ENCODE data around the gene FOXD2. TPM values are rescaled to one million over a fixed set of nuclear protein-coding genes. Genes with fewer than 3 reads are reported as not detected.
A peak's percentile ranks its signal among the peaks of the same experiment; 100 is the strongest.

The FOXD2 gene
- total RNA-seq, 2 experiments from 2014 or later: 0.05 to 0.07 TPM

DNA sequence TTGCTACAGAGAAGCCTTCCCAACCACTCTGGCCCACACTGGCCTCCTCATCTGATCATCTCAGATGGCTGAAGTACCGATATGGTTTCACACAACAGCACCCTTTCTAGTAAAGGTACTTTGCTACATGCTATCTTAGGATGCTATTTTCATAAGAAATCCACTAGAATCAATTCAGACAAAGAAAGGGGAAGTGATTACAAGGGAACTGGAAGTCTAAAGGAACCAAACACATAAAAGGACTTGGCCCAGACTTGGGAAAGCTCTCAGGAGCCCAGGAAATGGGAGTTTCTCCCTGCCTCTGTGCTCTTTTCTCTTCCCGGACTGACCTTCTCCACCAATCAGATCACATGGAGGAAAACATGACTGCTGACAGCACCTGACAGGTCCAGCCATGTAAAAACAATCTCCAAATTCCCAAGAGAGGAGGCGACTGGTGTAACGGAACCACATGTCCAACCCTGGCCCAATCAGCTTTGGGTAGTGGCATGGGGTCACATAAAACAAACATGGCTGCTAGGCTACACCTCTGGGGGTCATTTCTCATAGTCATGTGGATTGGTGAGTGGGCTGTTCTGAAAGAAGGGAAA lies 34.4 kb upstream of the FOXD2 start:
- Mint-ChIP-seq H3K4me1 (no peaks in the 10 kb centered on the region), H3K9me3 (ENCODE audit: low read depth) (no peaks in the 10 kb centered on the region), H3K27ac (no peak overlapping the region), H3K36me3 (ENCODE audit: low read depth) (no peaks in the 10 kb centered on the region), H3K4me3 (no peak overlapping the region), H3K27me3 (peaks cover 11% of the 10 kb centered on the region)
- intact Hi-C loops (cut with DNase I, micrococcal nuclease): no loop called here
- ChIA-PET POLR2A (no interaction called here), CTCF (no interaction called here)
- no peak for ATAC-seq
- DNase-seq: no peak

DNA sequence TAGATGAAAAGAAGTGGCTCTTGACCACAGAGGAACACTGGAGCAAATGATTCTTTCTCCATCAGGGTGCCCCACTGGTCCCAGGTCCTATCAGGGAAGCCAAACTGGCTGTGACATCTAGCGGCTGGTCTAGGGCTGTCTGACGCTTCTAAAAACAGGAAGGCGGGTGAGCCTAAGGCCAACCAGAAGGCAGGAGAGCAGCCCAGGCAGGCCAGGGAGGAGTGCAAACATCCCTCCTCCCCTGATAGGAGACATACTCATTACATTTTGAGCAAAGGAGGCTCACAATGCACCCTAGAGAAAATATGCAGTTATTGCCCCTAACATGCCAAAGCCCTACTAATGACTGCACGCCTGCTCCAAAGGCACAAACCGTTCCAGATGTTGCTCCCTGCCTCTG lies 32.1 kb upstream of the FOXD2 start:
- ChIA-PET POLR2A (no interaction called here), CTCF (interaction anchor here (0.6 to 1.2 kb wide), 2 partner anchors 14 to 330 kb away, joined by 3 read pairs; no protein-coding TSS in a partner anchor)
- ATAC-seq (no peak), DNase-seq (no peak)
- H3K4me1 Mint-ChIP-seq: no peaks in the 10 kb centered on the region
- H3K9me3 Mint-ChIP-seq (ENCODE audit: low read depth): no peaks in the 10 kb centered on the region
- H3K4me3 Mint-ChIP-seq: no peak overlapping the region
- no peaks in the 10 kb centered on the region for H3K36me3 Mint-ChIP-seq (ENCODE audit: low read depth)
- H3K27me3 Mint-ChIP-seq: peaks cover 11% of the 10 kb centered on the region
- H3K27ac Mint-ChIP-seq: no peak overlapping the region
- intact Hi-C loops (cut with DNase I, micrococcal nuclease): no loop called here

DNA sequence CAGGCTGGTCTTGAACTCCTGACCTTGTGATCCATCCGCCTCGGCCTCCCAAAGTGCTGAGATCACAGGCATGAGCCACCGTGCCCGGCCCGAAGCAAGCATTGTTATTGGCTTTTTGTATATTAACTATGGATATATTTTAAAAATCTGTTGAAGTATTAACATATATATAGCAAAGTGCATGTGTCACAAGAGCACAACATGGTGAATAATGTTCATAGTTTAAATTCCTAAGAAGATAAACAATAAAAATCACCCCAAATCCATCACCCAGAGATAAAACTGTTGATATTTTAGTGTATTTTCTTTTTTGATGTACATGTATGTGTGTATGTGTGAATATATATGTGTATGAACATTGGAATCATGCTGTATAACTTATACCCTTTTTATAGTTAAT lies 30.9 kb upstream of the FOXD2 start:
- H3K9me3 Mint-ChIP-seq (ENCODE audit: low read depth): no peaks in the 10 kb centered on the region
- peaks cover 7% of the 10 kb centered on the region for H3K27me3 Mint-ChIP-seq
- intact Hi-C loops (cut with DNase I, micrococcal nuclease): no loop called here
- ChIA-PET POLR2A (no interaction called here), CTCF (no interaction called here)
- ATAC-seq (no peak), DNase-seq (no peak)
- H3K4me1 Mint-ChIP-seq: no peaks in the 10 kb centered on the region
- no peak overlapping the region for H3K27ac Mint-ChIP-seq
- H3K4me3 Mint-ChIP-seq: no peak overlapping the region
- H3K36me3 Mint-ChIP-seq (ENCODE audit: low read depth): no peaks in the 10 kb centered on the region

DNA sequence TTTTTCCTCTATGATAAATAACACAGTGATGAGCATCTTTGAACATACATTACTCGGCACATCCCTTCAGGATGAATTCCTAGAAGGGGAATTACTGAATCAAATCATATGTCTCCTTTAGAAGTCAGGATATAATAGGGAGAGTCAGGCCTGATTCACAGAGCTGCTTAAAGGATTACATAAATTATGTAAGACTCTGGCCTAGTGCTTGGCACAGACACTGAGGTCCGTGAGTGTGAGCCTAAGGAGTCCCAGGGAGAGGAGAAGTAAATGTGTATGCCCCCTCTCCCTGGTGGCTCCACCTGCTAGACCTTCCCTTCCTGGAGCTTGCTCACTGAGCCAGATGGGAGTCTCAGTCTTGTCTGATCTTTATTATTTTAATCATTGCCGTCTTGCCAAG lies 30.4 kb upstream of the FOXD2 start:
- H3K36me3 Mint-ChIP-seq (ENCODE audit: low read depth): no peaks in the 10 kb centered on the region
- no peak overlapping the region for H3K4me3 Mint-ChIP-seq
- CTCF ChIA-PET: no interaction called here
- H3K4me1 Mint-ChIP-seq: no peaks in the 10 kb centered on the region
- ATAC-seq: no peak
- peaks cover 7% of the 10 kb centered on the region for H3K27me3 Mint-ChIP-seq
- no peak for DNase-seq
- intact Hi-C loops (cut with DNase I, micrococcal nuclease): no loop called here
- POLR2A ChIA-PET: no interaction called here
- no peaks in the 10 kb centered on the region for H3K9me3 Mint-ChIP-seq (ENCODE audit: low read depth)
- no peak overlapping the region for H3K27ac Mint-ChIP-seq

DNA sequence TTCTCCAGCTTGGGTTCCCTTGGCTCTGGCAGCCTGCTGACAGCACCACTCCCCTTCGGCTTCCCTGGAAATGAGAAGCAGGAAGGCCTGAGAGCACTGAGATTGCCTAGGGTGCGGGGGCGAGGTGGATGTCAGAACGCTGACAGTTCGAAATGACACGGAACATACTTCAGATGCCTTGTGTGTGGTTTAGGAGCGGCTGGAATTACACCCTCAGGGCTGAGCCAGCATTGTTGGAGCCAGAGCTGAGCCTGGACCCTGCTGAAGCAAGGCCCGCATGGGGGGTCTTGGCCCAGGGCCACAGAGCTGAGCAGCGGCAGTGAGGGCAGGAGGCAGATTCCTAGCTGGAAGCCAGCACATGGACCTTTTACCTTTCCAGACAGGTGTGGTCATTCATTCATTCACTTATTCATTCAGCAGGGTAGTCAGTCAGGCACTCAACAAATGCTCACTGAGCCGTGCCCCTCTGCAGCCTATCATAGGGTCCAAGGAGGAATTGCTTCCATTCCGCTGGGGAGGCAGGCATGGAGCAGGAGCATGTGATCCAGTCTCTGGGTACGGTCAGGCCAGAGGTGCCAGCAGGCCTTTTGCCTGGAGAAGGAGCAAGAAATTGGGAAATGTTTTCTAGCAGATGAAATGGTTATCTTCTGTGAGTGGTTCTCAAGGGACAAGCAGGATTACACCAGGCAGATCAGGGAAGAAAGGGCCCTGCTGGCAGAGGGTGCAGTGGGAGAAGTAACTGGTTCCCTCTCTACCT lies 28.4 kb upstream of the FOXD2 start:
- H3K4me3 Mint-ChIP-seq: no peak overlapping the region
- peaks cover 12% of the 10 kb centered on the region for H3K27me3 Mint-ChIP-seq
- intact Hi-C loops (cut with DNase I, micrococcal nuclease): no loop called here
- no peaks in the 10 kb centered on the region for H3K36me3 Mint-ChIP-seq (ENCODE audit: low read depth)
- CTCF ChIA-PET: no interaction called here
- ATAC-seq (no peak), DNase-seq (no peak)
- no peak overlapping the region for H3K27ac Mint-ChIP-seq
- H3K4me1 Mint-ChIP-seq: no peaks in the 10 kb centered on the region
- H3K9me3 Mint-ChIP-seq (ENCODE audit: low read depth): no peaks in the 10 kb centered on the region
- POLR2A ChIA-PET: no interaction called here

DNA sequence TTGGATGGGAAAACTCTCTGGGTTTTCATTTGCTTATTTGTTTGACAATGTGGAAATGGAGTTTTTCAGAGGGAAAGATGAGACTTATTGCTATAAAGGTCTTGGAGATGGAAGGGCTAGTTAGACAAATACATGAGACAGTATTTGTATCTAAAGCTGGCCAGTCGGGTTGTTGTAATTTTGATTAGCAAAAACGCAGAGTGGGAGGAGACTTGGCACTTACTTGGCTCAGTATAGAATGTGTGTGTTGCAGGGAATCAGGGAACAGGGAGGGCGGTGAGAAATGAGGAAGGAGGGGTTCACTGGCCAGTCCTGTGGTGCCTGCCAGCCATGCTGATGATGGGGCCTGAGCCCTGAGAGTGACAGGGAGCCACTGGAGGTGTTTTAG lies 27.8 kb upstream of the FOXD2 start:
- Mint-ChIP-seq H3K27ac (no peak overlapping the region), H3K36me3 (ENCODE audit: low read depth) (no peaks in the 10 kb centered on the region), H3K4me3 (no peak overlapping the region), H3K27me3 (peaks cover 11% of the 10 kb centered on the region), H3K9me3 (ENCODE audit: low read depth) (no peaks in the 10 kb centered on the region), H3K4me1 (no peaks in the 10 kb centered on the region)
- DNase-seq (no peak), ATAC-seq (no peak)
- ChIA-PET POLR2A (no interaction called here), CTCF (no interaction called here)
- intact Hi-C loops (cut with DNase I, micrococcal nuclease): no loop called here

DNA sequence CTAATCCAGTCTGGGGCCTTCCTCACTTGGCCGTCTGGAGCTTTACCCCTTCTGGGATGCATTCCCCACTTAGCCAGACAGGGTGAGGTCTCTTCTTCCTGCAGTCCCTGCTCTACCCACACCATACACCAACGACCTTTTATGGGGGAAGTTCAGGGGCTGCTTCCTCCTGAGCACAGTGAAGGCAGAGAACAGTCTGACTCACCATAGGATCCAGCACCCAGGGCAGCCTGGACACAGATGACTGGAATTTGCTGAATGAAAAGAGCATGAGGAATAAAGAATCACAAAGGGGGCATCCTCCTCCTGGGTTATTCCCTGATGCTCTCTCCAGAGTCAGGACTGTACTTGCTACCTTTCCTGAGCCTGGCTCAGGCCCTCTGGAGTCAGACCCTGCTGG lies 26.4 kb upstream of the FOXD2 start:
- intact Hi-C loops (cut with DNase I, micrococcal nuclease): no loop called here
- Mint-ChIP-seq H3K27ac (no peak overlapping the region), H3K36me3 (ENCODE audit: low read depth) (no peaks in the 10 kb centered on the region), H3K27me3 (peaks cover 18% of the 10 kb centered on the region), H3K4me3 (no peak overlapping the region), H3K9me3 (ENCODE audit: low read depth) (no peaks in the 10 kb centered on the region), H3K4me1 (no peaks in the 10 kb centered on the region)
- POLR2A ChIA-PET: interaction anchor here (0.5 kb wide), 1 partner anchor 71 kb away, joined by 4 read pairs; no protein-coding TSS in a partner anchor
- no peak for DNase-seq
- CTCF ChIA-PET: interaction anchor here (1.4 to 1.6 kb wide), 2 partner anchors 11 to 25 kb away, joined by 4 to 8 read pairs; no protein-coding TSS in a partner anchor
- ATAC-seq: no peak

DNA sequence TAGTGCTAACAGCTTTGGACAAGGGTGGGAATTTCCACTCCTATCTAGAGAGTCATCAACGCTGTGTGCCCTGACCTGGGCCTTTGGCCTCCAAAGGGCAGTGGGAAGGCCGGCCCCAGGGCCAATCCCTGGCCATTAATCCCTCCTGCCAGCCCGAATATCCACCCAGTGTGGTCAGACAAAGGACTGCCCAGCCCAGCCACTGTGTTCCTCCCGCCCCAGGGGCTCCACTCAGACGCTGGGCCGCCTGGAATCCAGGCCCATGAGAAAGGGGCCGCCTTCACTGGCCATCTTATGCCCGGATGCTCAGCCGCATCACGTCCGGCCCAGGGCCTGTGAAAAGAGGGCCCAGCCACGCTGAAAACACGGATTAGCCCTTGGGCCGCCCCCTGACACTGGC lies 25.4 kb upstream of the FOXD2 start:
- Mint-ChIP-seq H3K27ac (no peak overlapping the region), H3K4me3 (no peak overlapping the region), H3K4me1 (peaks cover 3% of the 10 kb centered on the region), H3K9me3 (ENCODE audit: low read depth) (no peaks in the 10 kb centered on the region), H3K27me3 (peaks cover 23% of the 10 kb centered on the region), H3K36me3 (ENCODE audit: low read depth) (no peaks in the 10 kb centered on the region)
- POLR2A ChIA-PET: no interaction called here
- DNase-seq (no peak), ATAC-seq (no peak)
- intact Hi-C loops (cut with DNase I, micrococcal nuclease): no loop called here
- CTCF ChIA-PET: interaction anchor here (1.4 to 1.6 kb wide), 2 partner anchors 10 to 24 kb away, joined by 4 to 8 read pairs; no protein-coding TSS in a partner anchor

DNA sequence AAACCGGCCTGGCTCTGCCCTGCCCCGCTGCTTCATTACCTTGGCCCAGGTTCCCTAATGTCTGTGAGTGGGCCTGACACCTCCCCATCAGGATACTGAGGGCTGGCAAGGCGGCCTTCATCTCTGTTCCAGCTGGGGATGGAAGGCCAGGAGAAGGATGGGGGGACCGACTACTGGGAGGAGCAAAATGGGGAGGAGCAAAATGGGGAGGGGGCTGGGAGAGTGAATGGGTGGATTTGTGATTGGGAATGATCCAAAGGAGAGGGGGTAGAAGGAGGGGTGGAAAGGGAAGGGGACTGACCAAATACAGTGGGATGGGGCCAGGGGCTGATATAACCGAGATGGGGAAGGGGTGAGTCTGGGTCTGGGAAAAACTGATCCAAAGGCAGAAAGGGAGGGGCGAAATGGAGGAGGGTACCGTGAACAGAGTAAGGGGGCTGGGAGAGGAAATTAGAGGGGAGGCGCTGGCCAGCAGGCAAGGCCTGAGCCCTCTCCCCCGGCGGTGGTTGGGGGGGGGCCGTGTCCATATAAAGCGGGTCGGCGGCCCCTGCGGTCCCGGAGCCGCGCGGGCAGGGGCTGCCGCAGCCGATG lies 22.0 kb upstream of the FOXD2 start, which contains the start of gene FOXE3:
TSS of gene FOXE3 (plus strand) at position 558 of the 591 bp plus-strand sequence. CDS start at position 589, 31 bp downstream.
- DNase-seq: no peak
- Mint-ChIP-seq H3K4me3 (peak within 1 kb of the TSS; percentile 39), H3K27ac (peak within 1 kb of the TSS; percentile 20), H3K4me1 (peaks cover 5% of the 10 kb centered on the region), H3K9me3 (ENCODE audit: low read depth) (no peaks in the 10 kb centered on the region), H3K27me3 (peaks cover 40% of the 10 kb centered on the region), H3K36me3 (ENCODE audit: low read depth) (no peaks in the 10 kb centered on the region)
- ChIA-PET CTCF (interaction anchor here (1.0 to 1.8 kb wide), 2 partner anchors 20 to 28 kb away, joined by 3 to 11 read pairs; no protein-coding TSS in a partner anchor), POLR2A (no interaction called here)
- intact Hi-C loops (cut with DNase I, micrococcal nuclease): no loop called here
- ATAC-seq: no peak

DNA sequence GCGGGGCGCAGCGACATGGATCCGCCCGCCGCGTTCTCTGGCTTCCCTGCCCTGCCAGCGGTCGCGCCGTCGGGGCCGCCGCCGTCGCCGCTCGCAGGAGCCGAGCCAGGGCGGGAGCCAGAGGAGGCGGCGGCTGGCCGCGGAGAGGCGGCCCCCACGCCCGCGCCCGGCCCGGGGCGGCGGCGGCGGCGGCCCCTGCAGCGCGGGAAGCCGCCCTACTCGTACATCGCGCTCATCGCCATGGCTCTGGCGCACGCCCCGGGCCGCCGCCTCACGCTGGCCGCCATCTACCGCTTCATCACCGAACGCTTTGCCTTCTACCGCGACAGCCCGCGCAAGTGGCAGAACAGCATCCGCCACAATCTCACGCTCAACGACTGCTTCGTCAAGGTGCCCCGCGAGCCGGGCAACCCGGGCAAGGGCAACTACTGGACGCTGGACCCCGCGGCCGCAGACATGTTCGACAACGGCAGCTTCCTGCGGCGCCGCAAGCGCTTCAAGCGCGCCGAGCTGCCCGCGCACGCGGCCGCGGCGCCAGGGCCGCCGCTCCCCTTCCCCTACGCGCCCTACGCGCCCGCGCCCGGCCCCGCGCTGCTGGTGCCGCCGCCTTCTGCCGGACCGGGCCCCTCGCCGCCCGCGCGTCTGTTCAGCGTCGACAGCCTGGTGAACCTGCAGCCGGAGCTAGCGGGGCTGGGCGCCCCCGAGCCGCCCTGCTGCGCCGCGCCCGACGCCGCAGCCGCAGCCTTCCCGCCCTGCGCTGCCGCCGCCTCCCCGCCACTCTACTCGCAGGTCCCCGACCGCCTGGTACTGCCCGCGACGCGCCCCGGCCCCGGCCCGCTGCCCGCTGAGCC lies 21.3 kb upstream of the FOXD2 start:
- peak; percentile 45 for DNase-seq
- Mint-ChIP-seq H3K36me3 (ENCODE audit: low read depth) (no peaks in the 10 kb centered on the region), H3K4me1 (peaks cover 5% of the 10 kb centered on the region), H3K9me3 (ENCODE audit: low read depth) (no peaks in the 10 kb centered on the region), H3K4me3 (peak overlapping the region; percentile 39), H3K27ac (peak overlapping the region; percentile 20), H3K27me3 (peaks cover 40% of the 10 kb centered on the region)
- ChIA-PET CTCF (interaction anchor here (0.6 to 0.8 kb wide), 3 partner anchors 15 to 24 kb away, joined by 3 read pairs; no protein-coding TSS in a partner anchor), POLR2A (no interaction called here)
- ATAC-seq: peak; percentile 53
- intact Hi-C loops (cut with DNase I, micrococcal nuclease): no loop called here
